RWPE1 (cell line): Measurements from ENCODE around the gene PDZRN4.

Experiments
- CTCF ChIA-PET: fragments of 350-600 bp; sonication (Branson Sonifier 250); formaldehyde crosslinking; extraction: SDS; loops from one replicate; lab custom pipeline; 2021; lab: Yijun Ruan, JAX
- POLR2A ChIA-PET: fragments of 400-600 bp; formaldehyde crosslinking; extraction: SDS; loops from one replicate; lab custom pipeline; 2020; ENCODE audit warnings: antibody characterized with exemption; ENCODE audit not compliant: low non-redundant PET; lab: Yijun Ruan, JAX
- DNase-seq: peaks from one replicate; pipeline ENCODE4 v3.0.0; 2012; ENCODE audit warnings: low spot score
- H3K27ac ChIP-seq: fragments of 450-650 bp; 2 replicates; pipeline ENCODE4 v1.5.1; 2017
- CTCF ChIP-seq: fragments of 450-650 bp; conservative IDR thresholded peaks from 2 replicates; pipeline ENCODE4 v1.5.1; 2017; ENCODE audit warnings: low read depth, mild to moderate bottlenecking

PDZRN4 gene

GRCh38 chr12:41223600-41223999, 35.5 kb downstream of the PDZRN4 start:
- CTCF ChIA-PET = no interaction called here
- TF ChIP-seq CTCF = no peak
- POLR2A ChIA-PET = no interaction called here
- no peak for DNase-seq
- no peak overlapping the region for H3K27ac ChIP-seq

- ChIA-PET POLR2A (no interaction called here), CTCF (no interaction called here)
- no peak for DNase-seq
Observed at GRCh38 chr12:41224066-41224465, 35.9 kb downstream of the PDZRN4 start.

GRCh38 chr12:41225179-41225578, 37.1 kb downstream of the PDZRN4 start:
- TF ChIP-seq CTCF = no peak
- no peak overlapping the region for H3K27ac ChIP-seq
- CTCF ChIA-PET = interaction anchor here (0.6 kb wide), 1 partner anchor 32 kb away, joined by 3 read pairs; no protein-coding TSS in a partner anchor

More at GRCh38 chr12:41224066-41224465, 35.9 kb downstream of the PDZRN4 start:
- H3K27ac ChIP-seq = no peak overlapping the region
- no peak for TF ChIP-seq CTCF

GRCh38 chr12:41228066-41228820, 40.1 kb downstream of the PDZRN4 start:
- CTCF ChIA-PET = no interaction called here

More at GRCh38 chr12:41225179-41225578, 37.1 kb downstream of the PDZRN4 start:
- no peak for DNase-seq
- POLR2A ChIA-PET = no interaction called here

DNA sequence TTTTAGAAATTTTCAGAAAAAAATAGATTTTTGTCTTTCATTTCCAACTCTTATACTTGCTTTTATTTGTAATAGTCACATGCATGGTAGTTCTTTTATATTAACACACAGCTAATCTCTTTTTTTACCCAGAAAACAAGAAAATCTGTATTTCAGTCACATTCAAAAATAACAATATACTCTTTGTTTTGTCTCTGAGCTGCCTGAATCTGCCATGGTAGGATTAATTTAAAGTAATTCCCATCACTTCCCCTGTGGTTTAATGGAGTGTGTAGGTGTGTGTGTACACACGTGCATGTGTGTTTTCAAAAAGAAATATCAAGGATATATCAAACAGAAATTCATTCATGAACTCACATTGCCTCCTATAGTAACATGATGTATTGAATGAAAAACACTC, 42.6 kb downstream of the PDZRN4 start:
- POLR2A ChIA-PET = no interaction called here
- DNase-seq = no peak
- no peak for TF ChIP-seq CTCF
- CTCF ChIA-PET = no interaction called here
- no peak overlapping the region for H3K27ac ChIP-seq

More at GRCh38 chr12:41228066-41228820, 40.1 kb downstream of the PDZRN4 start:
- no peak for DNase-seq
- no peak for TF ChIP-seq CTCF
- no peak overlapping the region for H3K27ac ChIP-seq
- POLR2A ChIA-PET = no interaction called here

- ChIA-PET CTCF (no interaction called here), POLR2A (no interaction called here)
- no peak overlapping the region for H3K27ac ChIP-seq
- DNase-seq = no peak
- TF ChIP-seq CTCF = no peak
Observed at GRCh38 chr12:41234692-41235091, 46.6 kb downstream of the PDZRN4 start.
